GM19043 (cell line): ENCODE measurements around the gene ARRB1.

Experiments
- ATAC-seq: cut with Tn5 transposase; IDR thresholded peaks from one replicate; pipeline ENCODE4 v1.9.1; 2021; ENCODE audit warnings: low read depth; ENCODE audit not compliant: unreplicated experiment

The ARRB1 gene

GRCh38 chr11:75303544-75304224 lies 47.8 kb downstream of the ARRB1 start:
- no peak for ATAC-seq

GRCh38 chr11:75302371-75302770 lies 49.1 kb downstream of the ARRB1 start:
- ATAC-seq: no peak

- no peak for ATAC-seq
Measured at GRCh38 chr11:75301601-75302345, 49.7 kb downstream of the ARRB1 start.

- ATAC-seq: no peak
Measured at GRCh38 chr11:75301131-75301530, 50.3 kb downstream of the ARRB1 start.

GRCh38 chr11:75298976-75299260 lies 52.5 kb downstream of the ARRB1 start:
- no peak for ATAC-seq

GRCh38 chr11:75298191-75298975 lies 53.1 kb downstream of the ARRB1 start:
- no peak for ATAC-seq

- ATAC-seq: no peak
Measured at GRCh38 chr11:75293903-75294302, 57.6 kb downstream of the ARRB1 start.

GRCh38 chr11:75292943-75293342 lies 58.5 kb downstream of the ARRB1 start:
- no peak for ATAC-seq

GRCh38 chr11:75291741-75292140 lies 59.7 kb downstream of the ARRB1 start:
- no peak for ATAC-seq

- ATAC-seq: no peak
Measured at GRCh38 chr11:75289919-75290318, 61.5 kb downstream of the ARRB1 start.

- ATAC-seq: no peak
Measured at GRCh38 chr11:75289511-75289760, 62.0 kb downstream of the ARRB1 start.

GRCh38 chr11:75287579-75287978 lies 63.9 kb downstream of the ARRB1 start:
- no peak for ATAC-seq

- ATAC-seq: no peak
Measured at GRCh38 chr11:75286826-75287465, 64.5 kb downstream of the ARRB1 start.

- no peak for ATAC-seq
Measured at GRCh38 chr11:75285776-75286360, 65.6 kb downstream of the ARRB1 start.

- ATAC-seq: no peak
Measured at GRCh38 chr11:75283391-75283931, 68.0 kb downstream of the ARRB1 start.

GRCh38 chr11:75281469-75282095 lies 69.9 kb downstream of the ARRB1 start:
- no peak for ATAC-seq

- ATAC-seq: no peak
Measured at GRCh38 chr11:75280770-75281468, 70.5 kb downstream of the ARRB1 start.

- no peak for ATAC-seq
Measured at GRCh38 chr11:75280227-75280701, 71.2 kb downstream of the ARRB1 start.

GRCh38 chr11:75279273-75279672 lies 72.2 kb downstream of the ARRB1 start:
- no peak for ATAC-seq
